K562 (cell line): Measurements from ENCODE around the gene CFAP126. TPM values are rescaled to one million over a fixed set of nuclear protein-coding genes. Genes with fewer than 3 reads are reported as not detected.

ENCODE experiments used
- ARID2 ChIP-seq: fragments of 450-650 bp; IDR thresholded peaks from 2 replicates; pipeline ENCODE4 v1.6.1; 2017; ENCODE audit warnings: antibody characterized with exemption, mild to moderate bottlenecking
- CAMTA2 ChIP-seq: fragments of 250-450 bp; sonication (Bioruptor Pico); conservative IDR thresholded peaks from 2 replicates; pipeline ENCODE4 v1.5.1; 2022
- CCNT2 ChIP-seq: IDR thresholded peaks from 2 replicates; pipeline ENCODE4 v1.6.1; 2011; ENCODE audit warnings: borderline replicate concordance, low read depth, mild to moderate bottlenecking, moderate library complexity, mixed read lengths, low read length; ENCODE audit not compliant: insufficient read length; ENCODE audit errors: extremely low read depth
- CHCHD3 ChIP-seq: fragments of 250-450 bp; sonication (Bioruptor Pico); IDR thresholded peaks from 2 replicates; pipeline ENCODE4 v2.1.2; 2022; ENCODE audit warnings: mild to moderate bottlenecking
- CHD1 ChIP-seq: fragments of 200-600 bp; sonication (generic); IDR thresholded peaks from one replicate; pipeline ENCODE4 v1.6.1; 2012; ENCODE audit warnings: mild to moderate bottlenecking, moderate library complexity, low read length, inconsistent platforms
- CSDE1 ChIP-seq, 2 experiments: fragments of 450-650 bp; IDR thresholded peaks; 2 replicates each; pipeline ENCODE4 v1.6.1; 2016; ENCODE audit warnings: mild to moderate bottlenecking in 1 of 2
- KAT7 ChIP-seq: sonication (generic); formaldehyde crosslinking; IDR thresholded peaks from 2 replicates; pipeline ENCODE4 v1.8.0; 2022; ENCODE audit warnings: missing genetic modification reagents, mild to moderate bottlenecking, borderline replicate concordance
- MAZ ChIP-seq, 2 experiments: fragments of 450-650 bp in 1 of 2; sonication (generic) in 1 of 2; formaldehyde crosslinking; IDR thresholded peaks in 1 of 2; conservative IDR thresholded peaks in 1 of 2; 2 replicates each; pipeline versions ENCODE4 v1.4.0 to v1.5.0; 2020; ENCODE audit warnings: mild to moderate bottlenecking in 1 of 2, missing genetic modification reagents in 1 of 2
- MCM5 ChIP-seq: fragments of 450-650 bp; IDR thresholded peaks from 2 replicates; pipeline ENCODE4 v1.6.1; 2016; ENCODE audit warnings: low read depth
- MTA2 ChIP-seq: fragments of 450-650 bp; IDR thresholded peaks from 2 replicates; pipeline ENCODE4 v1.6.1; 2016; ENCODE audit warnings: low read depth
- NFE2L1 ChIP-seq: fragments of 450-650 bp; IDR thresholded peaks from 2 replicates; pipeline ENCODE4 v1.6.1; 2016; ENCODE audit warnings: missing genetic modification characterization, low read depth, mild to moderate bottlenecking, missing compliant biosample characterization, moderate library complexity, borderline replicate concordance
- RNF2 ChIP-seq: sonication (generic); IDR thresholded peaks from 2 replicates; pipeline ENCODE4 v1.6.1; 2016
- SMAD3 ChIP-seq: fragments of 450-650 bp; formaldehyde crosslinking; conservative IDR thresholded peaks from 2 replicates; pipeline ENCODE4 v1.4.0; 2020; ENCODE audit warnings: mild to moderate bottlenecking
- STAT5A ChIP-seq: IDR thresholded peaks from 2 replicates; pipeline ENCODE4 v1.6.1; 2012; ENCODE audit warnings: low read length, inconsistent platforms, borderline replicate concordance
- THRAP3 ChIP-seq: fragments of 450-650 bp; IDR thresholded peaks from 2 replicates; pipeline ENCODE4 v1.6.1; 2016; ENCODE audit warnings: mild to moderate bottlenecking, inconsistent platforms, borderline replicate concordance
- TRIM24 ChIP-seq, 2 experiments: fragments of 450-650 bp; IDR thresholded peaks; 2 replicates each; pipeline ENCODE4 v1.6.1; 2016
- ZBTB17 ChIP-seq: fragments of 450-650 bp; formaldehyde crosslinking; IDR thresholded peaks from 2 replicates; pipeline ENCODE4 v1.4.0; 2020; ENCODE audit warnings: mild to moderate bottlenecking
- ZKSCAN8 ChIP-seq: fragments of 200-800 bp; sonication (Bioruptor generic); IDR thresholded peaks from 2 replicates; pipeline ENCODE4 v1.6.1; 2016; ENCODE audit warnings: missing genetic modification characterization, missing compliant biosample characterization
- ZNF232 ChIP-seq: sonication (generic); formaldehyde crosslinking; IDR thresholded peaks from 2 replicates; pipeline ENCODE4 v1.8.0; 2022; ENCODE audit warnings: mild to moderate bottlenecking, missing genetic modification reagents
- ZNF253 ChIP-seq: fragments of 250-450 bp; sonication (Bioruptor Pico); conservative IDR thresholded peaks from 2 replicates; pipeline ENCODE4 v1.6.1; 2021; ENCODE audit warnings: mild to moderate bottlenecking
- ZNF3 ChIP-seq: fragments of 250-450 bp; sonication (Bioruptor Pico); IDR thresholded peaks from 2 replicates; pipeline ENCODE4 v1.5.0; 2021; ENCODE audit warnings: mild to moderate bottlenecking, moderate library complexity
- ZNF384 ChIP-seq: IDR thresholded peaks from 2 replicates; pipeline ENCODE4 v1.6.1; 2012; ENCODE audit warnings: low read depth, low read length, improper control_type of control experiment
- ZNF76 ChIP-seq: fragments of 250-450 bp; sonication (Bioruptor Pico); IDR thresholded peaks from 2 replicates; pipeline ENCODE4 v1.4.0; 2020; ENCODE audit warnings: mild to moderate bottlenecking, moderate library complexity, borderline replicate concordance
- ZSCAN32 ChIP-seq: fragments of 450-650 bp; formaldehyde crosslinking; IDR thresholded peaks from 2 replicates; pipeline ENCODE4 v1.4.0; 2020; ENCODE audit warnings: mild to moderate bottlenecking, moderate library complexity
- polyA plus RNA-seq, 8 experiments: library from polyadenylated mRNA; depleted of rRNA in 4 of 8; stranded (reverse) in 5 of 8; unstranded in 3 of 8; fragments of >200 nt; fragmentation: Nextera tagmentation in 2 of 8; fragmentation: Illumina TruSeq in 1 of 8; extraction: Ambion mirVana in 2 of 8; extraction: Trizol in 1 of 8; gene quantifications; 2 replicates each; pipeline versions ENCODE4 v1.2.1 to v1.2.3, GENCODE V29; 2011 to 2014; ENCODE audit warnings: inconsistent platforms in 1 of 8, missing spikeins in 1 of 8
- total RNA-seq, 7 experiments: library from RNA; depleted of rRNA in 6 of 7; stranded (reverse); fragments of >200 nt in 6 of 7; fragmentation: Illumina TruSeq in 2 of 7; extraction: Trizol in 2 of 7; gene quantifications; 2 replicates each; pipeline versions ENCODE4 v1.2.1 to v1.2.3, GENCODE V29; 2011 to 2021; ENCODE audit warnings: low replicate concordance in 1 of 7
- TF ChIP-seq, protein P1 (sequence below): sonication (generic); formaldehyde crosslinking; IDR thresholded peaks from 2 replicates; pipeline ENCODE4 v1.8.0; 2023; ENCODE audit warnings: missing genetic modification reagents, mild to moderate bottlenecking, borderline replicate concordance
- TF ChIP-seq, protein P2 (sequence below): sonication (generic); formaldehyde crosslinking; IDR thresholded peaks from 2 replicates; pipeline ENCODE4 v1.9.0; 2022; ENCODE audit warnings: mild to moderate bottlenecking, missing genetic modification reagents
- TF ChIP-seq, protein P3 (sequence below), 2 experiments: fragments of 450-650 bp in 1 of 2; sonication (generic) in 1 of 2; formaldehyde crosslinking; conservative IDR thresholded peaks; 2 replicates each; pipeline versions ENCODE4 v1.4.0 to v1.8.1; 2020 to 2022; ENCODE audit warnings: mild to moderate bottlenecking in 1 of 2, missing genetic modification reagents in 1 of 2

The CFAP126 gene
- total and polyA plus RNA-seq, 9 of the 15 experiments (the other 6 are each of a cell fraction or from before 2014, with no cell fraction given): not detected

- no peak for TF ChIP-seq CCNT2
- no peak for TF ChIP-seq ARID2
- TF ChIP-seq SMAD3: no peak
- 0 out of 2 replicates have a peak, but pooled peaks have one; percentile 63 for TF ChIP-seq KAT7 (CRISPR knock-in tag)
- no peak for TF ChIP-seq ZNF384
- 0 out of 2 replicates have a peak, but pooled peaks have one; percentile 2 for TF ChIP-seq THRAP3
- peak; percentile 87 for TF ChIP-seq ZNF3 (CRISPR knock-in tag)
- TF ChIP-seq CSDE1 (IDR thresholded peaks at IDR 0.05): no peak
- no peak for TF ChIP-seq CAMTA2 (CRISPR knock-in tag)
- TF ChIP-seq ZBTB17: no peak
- TF ChIP-seq TRIM24 (IDR thresholded peaks at IDR 0.05): no peak
- 0 out of 4 replicates have a peak, but pooled peaks of 1 of the 2 experiments have one; percentile 1 for TF ChIP-seq MAZ (CRISPR knock-in tag; conservative IDR thresholded peaks at IDR 0.05 in 1 of 2, IDR thresholded peaks at IDR 0.05 in 1 of 2)
- no peak for TF ChIP-seq NFE2L1 (tag)
- TF ChIP-seq CHD1: peak; percentile 49
- TF ChIP-seq STAT5A: no peak
- TF ChIP-seq, protein P1, sequence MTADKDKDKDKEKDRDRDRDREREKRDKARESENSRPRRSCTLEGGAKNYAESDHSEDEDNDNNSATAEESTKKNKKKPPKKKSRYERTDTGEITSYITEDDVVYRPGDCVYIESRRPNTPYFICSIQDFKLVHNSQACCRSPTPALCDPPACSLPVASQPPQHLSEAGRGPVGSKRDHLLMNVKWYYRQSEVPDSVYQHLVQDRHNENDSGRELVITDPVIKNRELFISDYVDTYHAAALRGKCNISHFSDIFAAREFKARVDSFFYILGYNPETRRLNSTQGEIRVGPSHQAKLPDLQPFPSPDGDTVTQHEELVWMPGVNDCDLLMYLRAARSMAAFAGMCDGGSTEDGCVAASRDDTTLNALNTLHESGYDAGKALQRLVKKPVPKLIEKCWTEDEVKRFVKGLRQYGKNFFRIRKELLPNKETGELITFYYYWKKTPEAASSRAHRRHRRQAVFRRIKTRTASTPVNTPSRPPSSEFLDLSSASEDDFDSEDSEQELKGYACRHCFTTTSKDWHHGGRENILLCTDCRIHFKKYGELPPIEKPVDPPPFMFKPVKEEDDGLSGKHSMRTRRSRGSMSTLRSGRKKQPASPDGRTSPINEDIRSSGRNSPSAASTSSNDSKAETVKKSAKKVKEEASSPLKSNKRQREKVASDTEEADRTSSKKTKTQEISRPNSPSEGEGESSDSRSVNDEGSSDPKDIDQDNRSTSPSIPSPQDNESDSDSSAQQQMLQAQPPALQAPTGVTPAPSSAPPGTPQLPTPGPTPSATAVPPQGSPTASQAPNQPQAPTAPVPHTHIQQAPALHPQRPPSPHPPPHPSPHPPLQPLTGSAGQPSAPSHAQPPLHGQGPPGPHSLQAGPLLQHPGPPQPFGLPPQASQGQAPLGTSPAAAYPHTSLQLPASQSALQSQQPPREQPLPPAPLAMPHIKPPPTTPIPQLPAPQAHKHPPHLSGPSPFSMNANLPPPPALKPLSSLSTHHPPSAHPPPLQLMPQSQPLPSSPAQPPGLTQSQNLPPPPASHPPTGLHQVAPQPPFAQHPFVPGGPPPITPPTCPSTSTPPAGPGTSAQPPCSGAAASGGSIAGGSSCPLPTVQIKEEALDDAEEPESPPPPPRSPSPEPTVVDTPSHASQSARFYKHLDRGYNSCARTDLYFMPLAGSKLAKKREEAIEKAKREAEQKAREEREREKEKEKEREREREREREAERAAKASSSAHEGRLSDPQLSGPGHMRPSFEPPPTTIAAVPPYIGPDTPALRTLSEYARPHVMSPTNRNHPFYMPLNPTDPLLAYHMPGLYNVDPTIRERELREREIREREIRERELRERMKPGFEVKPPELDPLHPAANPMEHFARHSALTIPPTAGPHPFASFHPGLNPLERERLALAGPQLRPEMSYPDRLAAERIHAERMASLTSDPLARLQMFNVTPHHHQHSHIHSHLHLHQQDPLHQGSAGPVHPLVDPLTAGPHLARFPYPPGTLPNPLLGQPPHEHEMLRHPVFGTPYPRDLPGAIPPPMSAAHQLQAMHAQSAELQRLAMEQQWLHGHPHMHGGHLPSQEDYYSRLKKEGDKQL (CRISPR knock-in tag): no peak
- peak; percentile 65; the same call in 1 of the 2 replicates for TF ChIP-seq ZKSCAN8 (CRISPR knock-in tag)
- no peak for TF ChIP-seq ZSCAN32 (CRISPR knock-in tag)
- no peak for TF ChIP-seq ZNF76 (CRISPR knock-in tag)
- TF ChIP-seq ZNF253 (CRISPR knock-in tag): no peak
- no peak for TF ChIP-seq ZNF232 (CRISPR knock-in tag)
- TF ChIP-seq MCM5: no peak
- TF ChIP-seq RNF2: no peak
- TF ChIP-seq MTA2: no peak
- TF ChIP-seq, protein P2, sequence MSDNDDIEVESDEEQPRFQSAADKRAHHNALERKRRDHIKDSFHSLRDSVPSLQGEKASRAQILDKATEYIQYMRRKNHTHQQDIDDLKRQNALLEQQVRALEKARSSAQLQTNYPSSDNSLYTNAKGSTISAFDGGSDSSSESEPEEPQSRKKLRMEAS (CRISPR knock-in tag): no peak
- no peak for TF ChIP-seq CHCHD3
- TF ChIP-seq, protein P3, sequence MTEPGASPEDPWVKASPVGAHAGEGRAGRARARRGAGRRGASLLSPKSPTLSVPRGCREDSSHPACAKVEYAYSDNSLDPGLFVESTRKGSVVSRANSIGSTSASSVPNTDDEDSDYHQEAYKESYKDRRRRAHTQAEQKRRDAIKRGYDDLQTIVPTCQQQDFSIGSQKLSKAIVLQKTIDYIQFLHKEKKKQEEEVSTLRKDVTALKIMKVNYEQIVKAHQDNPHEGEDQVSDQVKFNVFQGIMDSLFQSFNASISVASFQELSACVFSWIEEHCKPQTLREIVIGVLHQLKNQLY (CRISPR knock-in tag; conservative IDR thresholded peaks at IDR 0.05): no peak
These were observed 31.2 kb upstream of the CFAP126 start (continued) for GRCh38 chr1:161398900-161399256.
